GM19351 (cell line): ENCODE data around the gene STC2.

Experiments
- ATAC-seq: cut with Tn5 transposase; IDR thresholded peaks from one replicate; pipeline ENCODE4 v1.9.1; 2021; ENCODE audit warnings: mild to moderate bottlenecking, moderate library complexity; ENCODE audit not compliant: unreplicated experiment

STC2 gene

DNA sequence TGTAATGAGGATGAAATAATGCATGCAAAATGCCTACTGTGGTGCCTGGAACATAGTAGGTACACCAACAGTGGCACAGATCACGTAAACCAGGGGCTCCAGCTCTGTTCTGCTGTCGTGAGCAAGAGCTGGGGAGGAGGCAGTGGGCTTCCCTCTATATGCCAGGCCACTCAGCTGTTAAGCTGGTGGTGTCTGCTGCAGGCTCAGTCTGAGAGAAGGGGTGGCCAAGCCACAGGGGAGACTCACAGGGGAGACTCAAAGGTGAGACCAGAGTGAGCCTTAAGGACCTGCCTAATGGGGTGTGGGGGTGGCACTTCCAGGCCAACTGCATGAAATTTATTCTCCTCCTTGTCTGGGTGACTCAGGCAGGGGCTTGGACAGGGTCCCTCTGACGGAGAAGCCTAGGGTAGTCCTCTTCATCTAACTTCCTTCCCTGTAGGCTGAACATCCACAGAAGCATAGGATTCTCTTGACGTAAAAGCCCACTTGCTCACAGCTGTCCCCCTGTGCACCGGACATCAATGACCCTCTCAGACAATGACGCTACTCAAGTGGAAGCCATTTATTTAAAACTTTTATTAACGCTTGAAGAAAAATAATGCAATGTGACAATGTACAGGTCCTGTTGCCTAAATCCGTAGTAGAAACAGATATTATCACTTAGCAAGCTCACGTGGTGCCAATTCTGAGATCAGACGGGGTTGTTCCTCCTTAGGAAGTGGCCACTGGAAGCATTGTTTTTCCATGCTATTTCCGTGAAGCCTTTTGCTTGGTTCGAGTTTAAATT, 13.9 kb downstream of the STC2 start:
- ATAC-seq, result no peak

DNA sequence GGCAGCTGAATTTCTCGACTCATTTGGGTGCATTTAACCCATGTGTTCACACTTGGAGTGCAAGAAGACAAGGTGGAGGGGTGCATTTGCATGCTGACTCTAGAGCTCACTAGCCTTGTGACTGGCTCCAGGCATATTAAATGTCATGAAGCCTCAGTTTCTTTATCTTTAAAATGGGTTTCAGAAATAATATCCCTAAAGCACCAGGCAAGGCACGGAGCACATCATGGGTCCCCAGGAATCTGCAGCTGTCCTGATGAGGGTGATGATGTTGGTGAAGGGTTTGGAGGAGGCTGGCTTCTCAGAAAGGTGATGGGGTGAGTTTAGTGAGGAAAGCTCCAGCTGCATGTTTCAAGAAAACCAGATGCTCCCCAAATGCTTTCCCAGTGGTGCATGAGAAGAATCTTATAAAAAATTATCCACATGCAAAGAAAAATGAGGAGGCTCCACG, 14.8 kb downstream of the STC2 start:
- no peak for ATAC-seq

DNA sequence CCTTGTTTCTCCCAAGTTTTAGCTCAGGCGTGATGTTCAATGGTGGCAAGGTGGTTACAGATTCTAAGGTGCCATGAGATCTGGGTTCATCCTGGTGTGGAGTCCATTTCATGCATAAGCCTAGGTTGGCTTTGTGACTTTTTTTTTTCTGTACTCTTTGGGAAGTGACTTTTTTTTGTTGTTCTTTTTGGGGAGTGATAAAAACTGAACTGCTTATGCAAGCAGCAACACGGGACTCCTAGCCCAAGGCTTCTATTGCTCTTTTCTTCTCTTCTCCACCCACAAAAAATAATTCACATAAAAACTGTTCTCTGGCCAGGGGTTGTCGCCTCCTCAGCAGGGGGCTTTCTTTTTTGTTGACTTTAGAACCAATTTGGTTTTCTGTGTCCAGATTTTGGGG, 15.4 kb downstream of the STC2 start:
- no peak for ATAC-seq

DNA sequence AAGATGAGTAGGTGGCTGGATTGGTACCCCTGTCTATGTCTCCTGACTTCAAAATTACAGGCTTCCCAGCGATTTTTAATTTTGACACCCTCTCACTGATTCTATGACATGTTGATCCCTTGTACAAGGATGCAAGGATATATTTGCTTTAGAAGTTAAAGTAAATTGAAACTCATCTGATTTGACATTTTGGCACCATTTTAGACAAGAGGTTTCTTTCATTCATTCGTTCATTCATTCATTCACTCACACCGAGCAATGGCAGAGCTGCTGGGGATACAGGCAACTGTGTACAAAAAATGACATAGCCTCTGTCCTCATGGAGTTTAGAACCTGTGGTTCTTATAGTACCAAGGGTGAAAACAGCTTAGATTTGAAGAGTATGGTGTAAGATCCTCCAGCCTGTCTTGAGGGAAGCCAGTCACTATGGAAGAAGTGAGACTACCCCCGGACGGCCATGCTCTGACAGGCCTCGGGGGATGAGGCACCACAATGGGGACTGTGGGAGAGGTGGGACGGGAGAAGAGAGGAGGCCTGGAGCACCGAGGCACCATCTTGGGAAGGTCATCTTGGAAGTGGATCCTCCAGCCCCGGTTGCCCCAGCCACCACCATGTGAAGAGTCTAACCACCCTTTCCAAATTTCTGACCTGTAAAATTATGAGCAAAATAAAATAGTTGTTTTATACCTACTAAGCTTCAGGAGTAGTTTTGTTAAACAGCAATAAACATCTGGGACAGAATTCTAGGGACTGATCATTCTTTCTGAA, 16.2 kb downstream of the STC2 start:
- no peak for ATAC-seq

DNA sequence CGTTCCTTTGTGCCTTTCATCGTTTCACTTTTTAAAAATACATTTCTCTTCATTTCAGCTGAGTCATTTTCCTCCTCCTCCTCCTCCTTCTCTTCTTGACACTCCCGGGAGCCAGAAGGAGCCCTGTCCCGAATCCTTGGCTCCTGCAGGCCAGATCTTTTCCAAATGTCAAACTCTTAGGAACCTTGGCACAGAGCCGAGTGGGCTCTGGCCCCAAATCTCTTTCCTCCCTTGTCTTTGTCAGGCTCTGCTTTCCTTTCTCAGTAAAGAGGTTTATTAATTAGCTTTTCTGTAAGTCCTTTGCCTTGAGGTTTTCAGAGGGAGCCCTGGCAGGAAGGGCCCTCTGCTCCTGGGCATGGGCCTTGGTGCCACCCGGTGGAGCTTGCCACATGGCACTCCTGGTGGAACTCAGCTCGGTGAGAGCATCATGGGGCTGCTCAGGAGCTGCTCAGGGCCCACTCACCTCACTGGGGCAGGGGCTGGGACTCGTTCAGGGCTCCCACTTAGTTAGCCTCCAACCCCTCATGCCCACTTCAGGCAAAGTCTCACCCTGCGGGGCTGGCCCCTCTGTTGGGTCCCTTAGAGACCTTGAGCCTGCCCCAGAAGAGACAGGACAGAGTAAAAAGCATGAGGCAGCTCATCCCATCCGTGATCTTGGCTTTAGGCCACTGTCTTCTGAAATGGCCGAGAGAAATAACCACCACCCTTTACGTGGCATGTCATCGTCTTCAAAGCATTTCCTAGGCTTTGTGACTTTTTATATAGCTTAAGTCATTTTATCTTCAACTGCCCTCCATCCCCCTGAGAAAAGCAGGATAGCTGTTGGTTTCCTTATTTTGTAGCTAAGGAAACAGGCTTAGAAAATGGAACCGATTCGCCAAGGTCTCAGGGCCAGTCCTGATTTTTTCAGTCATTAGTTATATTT, 17.1 kb downstream of the STC2 start:
- no peak for ATAC-seq

DNA sequence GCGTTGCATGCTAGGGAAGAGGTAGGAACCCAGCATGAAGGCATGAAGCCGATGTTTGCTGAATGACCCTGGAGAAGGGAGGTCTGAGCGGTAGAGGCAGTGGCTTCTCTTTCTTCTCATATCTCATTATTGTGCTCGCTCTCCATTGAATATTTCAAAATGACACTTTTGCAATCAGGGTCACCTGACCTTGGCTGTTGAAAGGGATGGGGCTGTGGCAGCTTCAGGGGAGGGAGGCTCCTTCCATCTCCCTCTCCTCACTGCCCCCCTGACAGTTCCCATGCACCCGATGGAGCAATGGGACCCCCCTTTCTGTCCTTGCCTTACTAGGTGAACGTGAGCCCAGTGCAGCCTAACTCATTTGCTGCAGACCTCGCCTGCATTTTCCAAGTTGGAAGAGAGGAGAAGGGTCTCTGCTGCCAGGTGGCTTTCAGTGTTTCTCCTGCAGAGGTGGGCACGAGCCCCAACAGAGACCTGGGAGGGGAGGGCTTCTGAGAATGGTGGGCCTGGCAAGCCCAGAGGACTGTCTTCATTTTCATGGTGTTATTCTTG, 17.9 kb downstream of the STC2 start:
- no peak for ATAC-seq

DNA sequence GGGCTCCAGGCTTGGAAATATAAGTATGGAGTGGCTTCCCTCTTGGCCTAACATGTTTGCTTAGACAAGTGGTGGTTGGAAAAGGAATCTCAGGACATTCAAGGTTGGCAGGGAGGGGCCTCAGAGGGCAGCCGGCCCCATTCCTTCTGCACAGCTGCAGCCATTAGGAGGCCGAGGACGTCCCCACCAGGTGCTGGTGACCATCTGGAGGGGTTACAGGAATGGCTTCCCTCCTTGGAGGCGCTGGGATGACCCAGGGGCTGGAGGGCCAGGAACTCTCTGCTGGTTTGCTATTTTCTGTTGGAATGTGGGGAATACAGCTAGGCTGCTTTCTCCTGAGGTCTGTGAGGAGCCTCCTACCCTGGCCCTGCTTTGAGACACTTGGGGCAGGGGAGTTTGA, 18.5 kb downstream of the STC2 start:
- ATAC-seq, result no peak

DNA sequence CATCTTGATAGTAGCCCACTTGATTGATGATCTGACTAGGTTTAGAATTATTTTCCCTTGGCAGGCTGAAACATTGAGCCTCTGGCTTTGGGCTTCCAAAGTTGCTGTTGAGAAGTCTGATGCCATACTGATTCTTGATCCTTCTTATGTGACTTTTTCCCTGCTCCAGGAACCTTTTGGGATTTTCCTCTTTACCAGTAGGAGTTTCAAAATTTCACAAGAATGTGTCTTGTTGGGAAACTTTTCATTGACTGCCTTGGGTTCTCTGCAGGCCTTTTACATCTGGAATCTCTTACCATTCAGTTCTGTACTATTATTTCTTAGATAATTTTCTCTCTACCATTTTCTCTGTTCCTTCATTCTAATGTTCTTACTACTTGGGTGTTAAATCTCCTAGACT, 20.0 kb downstream of the STC2 start:
- no peak for ATAC-seq

DNA sequence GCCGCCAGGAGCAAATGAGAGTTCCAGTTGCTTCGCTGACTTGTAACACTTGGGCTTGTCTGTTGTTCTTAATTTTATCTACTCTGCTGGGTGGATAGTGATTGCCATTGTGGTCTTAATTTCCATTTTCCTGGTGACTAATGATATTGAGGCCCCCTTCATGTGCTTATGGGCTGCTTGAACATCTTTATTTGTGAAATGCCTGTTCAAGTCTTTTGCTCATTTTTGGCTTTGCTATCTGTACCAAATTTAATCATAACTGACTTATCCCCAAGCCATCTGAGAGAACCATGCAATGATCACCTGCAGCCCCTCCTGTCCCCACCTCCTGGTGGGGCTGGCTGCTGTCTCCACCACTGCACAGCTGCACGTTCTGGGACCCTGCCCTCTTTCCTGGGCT, 20.5 kb downstream of the STC2 start:
- no peak for ATAC-seq

DNA sequence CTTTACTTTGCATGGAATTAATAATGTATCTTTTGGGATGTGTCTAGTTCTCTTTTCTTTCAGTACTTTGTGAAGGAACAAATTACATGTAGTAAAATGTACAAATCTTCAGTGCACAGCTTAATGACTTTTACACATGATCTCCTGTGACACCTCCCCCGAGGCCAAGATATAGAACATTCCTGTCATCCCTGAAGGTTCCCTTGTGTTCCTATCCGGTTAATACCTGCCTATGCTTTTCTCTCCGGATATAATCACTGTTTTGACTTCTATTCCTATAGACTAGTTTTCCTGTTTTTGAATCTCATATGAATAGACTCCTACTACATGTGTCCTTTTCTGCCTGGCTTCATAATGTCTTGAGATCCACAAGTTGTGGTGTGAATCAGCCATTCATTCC, 21.5 kb downstream of the STC2 start:
- no peak for ATAC-seq

DNA sequence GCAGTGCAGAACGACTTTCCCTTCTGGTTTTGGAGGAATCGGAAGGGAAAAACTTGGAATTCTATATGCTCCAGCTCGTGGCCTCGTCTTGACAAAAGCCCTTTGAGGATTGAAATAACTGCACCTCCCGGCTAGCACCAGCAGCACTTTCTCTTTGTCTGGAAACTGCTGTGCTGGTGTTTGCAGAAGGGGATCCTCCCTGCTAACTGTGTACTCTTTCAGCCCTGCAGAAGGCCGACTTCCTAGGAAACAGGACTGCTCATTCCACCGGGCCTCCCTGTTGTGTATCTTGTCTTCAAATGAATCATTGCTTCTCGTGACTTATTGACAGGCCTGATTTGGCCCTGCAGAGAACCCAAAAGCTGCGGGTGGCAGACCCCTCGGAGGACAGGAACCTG, 23.6 kb downstream of the STC2 start:
- no peak for ATAC-seq

DNA sequence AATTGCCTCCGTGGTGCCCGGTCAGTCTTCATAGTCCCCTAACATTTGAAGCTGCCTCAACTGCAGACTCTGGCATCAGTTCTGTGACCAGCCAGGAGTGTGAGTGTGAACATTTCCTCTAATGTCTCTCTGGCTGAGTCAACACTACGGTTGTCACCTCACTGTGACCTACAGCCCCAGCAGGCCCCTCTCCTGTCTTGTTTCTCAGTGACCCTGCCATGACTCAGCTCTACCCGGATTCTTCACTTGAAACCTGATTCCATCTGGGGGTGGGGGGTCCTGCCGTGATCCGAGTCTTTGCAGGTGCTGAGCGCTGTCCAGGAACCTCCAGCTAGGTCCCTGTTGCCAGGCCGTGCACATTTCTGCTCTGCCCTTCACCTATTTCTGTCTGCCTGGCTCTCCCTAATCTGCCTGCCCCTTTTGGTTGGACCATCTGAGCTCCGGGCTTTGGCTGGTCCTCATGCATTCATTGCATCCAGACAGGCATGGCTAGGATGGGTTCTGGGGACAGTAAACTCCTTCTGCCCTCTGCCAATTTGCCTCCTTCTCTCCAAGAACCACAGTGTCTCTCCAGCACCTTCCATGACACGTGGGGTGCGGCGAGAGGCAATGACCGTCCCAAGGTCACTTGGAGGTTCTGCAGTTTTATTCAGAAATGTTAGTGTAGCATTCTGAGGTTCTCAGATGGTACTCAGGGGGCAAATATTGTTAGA, 24.2 kb downstream of the STC2 start:
- no peak for ATAC-seq

DNA sequence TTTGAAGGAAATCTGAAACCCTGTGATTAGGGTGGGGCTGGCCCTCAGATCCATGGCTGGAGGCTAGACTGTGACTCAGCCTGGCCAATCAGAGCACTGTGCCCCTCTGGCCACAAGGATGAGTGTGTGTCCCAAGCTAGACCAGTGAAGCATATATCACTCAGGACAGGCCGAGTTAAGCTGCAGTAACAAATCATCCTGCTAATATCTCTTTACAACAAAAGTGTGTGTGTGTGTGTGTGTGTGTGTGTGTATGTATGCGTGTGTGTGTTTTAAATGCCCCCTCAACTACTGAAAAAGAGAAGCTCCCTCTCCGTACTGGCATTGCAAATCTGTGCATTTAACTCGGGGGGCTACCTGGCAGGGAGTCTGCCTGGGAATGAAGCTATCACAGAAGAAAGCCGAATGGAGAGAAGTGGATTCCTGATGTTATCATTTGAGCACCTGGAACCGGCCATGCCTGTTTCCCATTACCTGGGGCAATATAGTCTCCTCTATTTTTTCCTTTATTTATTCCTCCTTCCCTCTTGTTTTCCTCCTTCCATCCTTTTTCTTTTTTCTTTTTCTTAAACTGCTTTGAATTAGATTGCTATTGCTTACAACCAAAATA, 25.6 kb downstream of the STC2 start:
- no peak for ATAC-seq

DNA sequence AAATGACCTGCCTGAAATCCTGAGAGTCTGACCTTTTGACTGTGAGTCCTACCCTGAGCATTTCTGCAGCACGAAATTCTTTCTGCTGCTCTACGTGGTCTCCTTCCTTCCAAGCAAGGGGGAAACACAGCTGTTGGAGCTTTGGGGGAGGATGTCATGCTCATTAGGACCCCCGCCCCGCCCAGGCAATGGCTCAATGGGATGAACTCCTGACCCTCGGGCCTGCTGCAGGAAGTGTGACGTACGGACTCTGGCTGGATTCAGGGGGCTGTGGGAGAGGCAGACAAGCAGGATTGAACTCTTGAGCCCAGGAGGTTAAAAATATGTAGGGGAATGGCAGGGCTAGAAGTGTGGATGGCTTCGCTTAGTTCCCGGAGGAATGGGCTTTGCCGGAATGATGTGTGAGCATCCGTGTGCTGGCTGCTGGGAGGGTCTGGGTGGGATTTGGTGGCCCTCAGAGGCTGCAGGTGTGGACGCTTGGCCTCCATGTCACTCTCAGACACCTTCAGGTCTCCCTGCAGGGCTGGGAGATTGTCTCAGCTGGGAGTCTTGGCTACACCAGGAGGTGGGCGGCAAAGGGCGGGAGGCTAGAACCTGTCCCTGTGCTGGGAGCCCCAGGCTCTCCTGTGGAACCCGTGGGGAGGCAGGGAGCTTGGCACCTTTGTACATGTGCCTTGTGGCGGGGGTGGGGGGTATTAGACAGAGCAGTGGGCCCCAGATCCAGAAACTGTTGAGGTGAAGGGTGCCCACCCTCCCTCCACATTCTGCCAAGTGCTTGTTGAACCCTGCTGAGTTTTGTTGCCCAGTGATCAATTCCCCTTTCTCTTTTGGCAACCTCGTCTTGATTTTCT, 26.3 kb downstream of the STC2 start:
- ATAC-seq, result no peak

DNA sequence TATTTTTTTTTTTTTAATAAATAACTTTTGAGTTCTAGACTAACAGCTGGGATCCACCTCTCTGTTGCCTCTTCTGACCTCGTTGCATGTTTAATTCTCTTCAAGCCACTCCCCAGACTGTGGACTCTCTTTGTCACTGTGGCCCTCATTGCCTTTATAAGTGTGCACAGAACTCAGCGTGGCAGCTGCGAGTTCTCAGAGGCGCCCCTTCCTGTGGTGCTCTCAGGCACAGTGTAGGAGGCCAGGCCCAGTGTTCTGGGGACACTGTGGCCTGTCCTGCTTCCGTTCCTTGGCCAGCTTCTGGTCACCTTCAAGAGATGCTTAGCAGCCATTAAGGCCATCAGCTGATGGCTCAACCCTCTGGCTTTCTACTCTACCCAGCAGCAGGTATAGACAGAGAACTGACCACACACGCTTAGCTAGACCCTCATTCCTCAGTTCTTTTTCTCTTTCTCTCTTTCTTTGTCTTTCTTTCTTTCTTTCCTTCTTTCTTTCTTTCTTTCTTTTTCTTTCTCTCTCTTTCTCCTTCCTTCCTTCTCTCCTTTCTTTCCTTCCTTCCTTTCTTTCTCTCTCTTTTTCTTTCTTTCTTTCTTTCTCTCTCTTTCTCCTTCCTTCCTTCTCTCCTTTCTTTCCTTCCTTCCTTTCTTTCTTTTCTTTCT, 27.7 kb downstream of the STC2 start:
- ATAC-seq, result no peak

DNA sequence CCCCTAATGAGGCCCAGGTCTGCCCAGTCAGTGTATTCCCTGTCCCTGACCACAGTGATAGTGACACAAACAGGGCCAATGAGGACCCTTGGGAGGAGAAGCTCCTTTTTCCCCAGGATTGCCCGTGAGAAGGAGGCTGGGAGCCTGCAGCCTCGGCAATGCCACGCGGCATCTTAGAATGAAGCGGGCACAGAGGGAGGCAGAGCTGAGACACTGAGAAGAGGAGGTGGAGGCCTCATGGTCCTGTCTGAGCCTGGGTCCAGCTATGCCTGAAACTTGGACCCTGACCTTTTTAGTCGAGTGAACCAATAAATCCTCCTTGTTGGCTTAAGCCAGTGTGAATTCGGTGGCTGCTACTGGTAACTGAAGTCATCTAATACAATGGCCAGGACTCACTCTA, 28.4 kb downstream of the STC2 start:
- no peak for ATAC-seq

DNA sequence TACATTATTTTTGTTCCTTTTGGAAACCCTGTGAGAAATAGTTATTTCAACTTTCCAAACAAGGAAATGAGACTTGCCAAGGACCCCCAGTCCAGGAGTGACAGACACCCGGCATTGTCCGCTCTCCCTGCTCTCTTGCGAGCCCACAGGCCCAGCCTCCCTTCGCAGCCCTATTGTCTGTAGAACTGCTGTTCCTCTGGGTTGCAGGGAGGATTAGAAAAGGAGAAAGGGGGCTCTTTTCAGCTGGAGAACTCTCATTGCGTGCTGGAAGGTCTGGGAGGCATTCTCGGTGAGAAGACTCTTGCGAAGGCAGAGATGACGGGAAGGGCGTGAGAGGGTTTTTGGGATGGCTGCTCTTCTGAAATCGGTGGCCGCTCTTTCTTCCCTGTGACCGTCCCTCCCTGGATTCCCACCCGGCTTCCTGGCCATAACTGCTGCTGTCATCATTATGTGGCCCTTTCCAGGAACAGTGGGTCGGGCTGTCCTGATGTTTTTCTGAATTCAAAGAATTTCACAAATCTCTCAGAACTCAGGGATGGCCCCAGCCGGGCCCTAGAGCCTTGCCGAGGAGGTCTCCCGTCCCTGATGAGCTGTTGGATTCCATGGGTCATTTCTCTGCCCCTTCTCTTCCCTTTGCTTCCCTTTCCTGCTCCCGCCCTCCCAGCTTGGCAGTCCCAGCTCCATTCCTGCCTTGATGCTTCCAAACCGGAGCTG, 29.8 kb downstream of the STC2 start:
- ATAC-seq, result no peak

DNA sequence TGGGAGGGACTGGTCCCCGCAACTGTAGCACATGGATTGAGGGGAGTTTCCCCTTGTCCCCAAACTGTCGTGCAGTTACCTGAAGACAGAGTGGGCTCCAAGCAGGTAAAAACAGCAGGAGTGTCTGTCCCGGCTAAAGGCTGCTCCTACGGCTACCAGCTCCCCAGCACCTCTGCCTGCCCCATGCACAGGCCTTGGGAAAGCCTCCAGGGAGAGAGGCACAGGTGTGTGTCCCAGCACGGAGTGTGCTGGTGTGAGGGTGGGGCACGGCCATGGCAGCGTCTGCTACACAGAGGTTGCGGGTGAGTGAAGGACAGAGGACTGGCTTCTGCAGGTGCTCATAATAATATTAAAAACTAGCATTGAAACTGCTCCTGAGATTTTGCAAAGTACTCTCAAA, 30.4 kb downstream of the STC2 start:
- ATAC-seq, result no peak
